GM10266 (cell line): Measurements from ENCODE around the gene FGF1.

ENCODE experiments used
- DNase-seq: peaks from one replicate; pipeline ENCODE4 v3.0.0; 2012; ENCODE audit errors: extremely low spot score
- CTCF ChIP-seq: IDR thresholded peaks from 2 replicates; pipeline ENCODE4 v1.5.1; 2012; ENCODE audit warnings: mild to moderate bottlenecking, low read depth; ENCODE audit not compliant: control insufficient read depth, insufficient read depth; ENCODE audit errors: missing control alignments

Gene FGF1

GRCh38 chr5:142660731-142661130, 25.2 kb downstream of the FGF1 start:
- TF ChIP-seq CTCF = no peak

GRCh38 chr5:142660196-142660595, 25.7 kb downstream of the FGF1 start:
- no peak for TF ChIP-seq CTCF
- DNase-seq = no peak

More at GRCh38 chr5:142660731-142661130, 25.2 kb downstream of the FGF1 start:
- DNase-seq = no peak

- no peak for DNase-seq
- no peak for TF ChIP-seq CTCF
Observed at GRCh38 chr5:142659405-142659804, 26.5 kb downstream of the FGF1 start.

- TF ChIP-seq CTCF = no peak
- no peak for DNase-seq
Observed at GRCh38 chr5:142658278-142658677, 27.6 kb downstream of the FGF1 start.

- TF ChIP-seq CTCF = no peak
- no peak for DNase-seq
Observed at GRCh38 chr5:142657446-142657845, 28.4 kb downstream of the FGF1 start.

GRCh38 chr5:142655339-142656267, 30.3 kb downstream of the FGF1 start:
- peak; percentile 98 for TF ChIP-seq CTCF
- peak; percentile 74 for DNase-seq

- no peak for DNase-seq
- TF ChIP-seq CTCF = no peak
Observed at GRCh38 chr5:142654578-142655058, 31.3 kb downstream of the FGF1 start.
